GM19468 (cell line): ENCODE data around the gene FBXO24.

Source experiments
- ATAC-seq: cut with Tn5 transposase; IDR thresholded peaks from one replicate; pipeline ENCODE4 v1.9.1; 2021; ENCODE audit warnings: mild to moderate bottlenecking, moderate library complexity, moderate number of reproducible peaks; ENCODE audit not compliant: unreplicated experiment; ENCODE audit errors: extremely low read depth

FBXO24 gene

GRCh38 chr7:100642534-100642907 is 56.4 kb downstream of the FBXO24 start:
- ATAC-seq, result no peak

GRCh38 chr7:100649826-100650565 is 63.9 kb downstream of the FBXO24 start:
- ATAC-seq, result no peak
